Measurements from ENCODE around the gene NHSL1.

The NHSL1 gene

GRCh38 chr6:138403801-138404665 lies 95.3 kb downstream of the NHSL1 start, which contains the start of gene HEBP2:
HEBP2 (plus strand) TSS chr6:138404223; CDS start chr6:138404496, 273 bp downstream.
- DNase-seq (ENCODE audit: low spot score) = peak; percentile 94

GRCh38 chr6:138403324-138403800 lies 95.9 kb downstream of the NHSL1 start:
- peak; percentile 72 for DNase-seq (ENCODE audit: low spot score)

- DNase-seq (ENCODE audit: low spot score) = no peak
These were observed 96.5 kb downstream of the NHSL1 start for GRCh38 chr6:138402838-138403187.

GRCh38 chr6:138401960-138402837 lies 97.1 kb downstream of the NHSL1 start:
- DNase-seq (ENCODE audit: low spot score) = no peak

- no peak for DNase-seq (ENCODE audit: low spot score)
These were observed 99.0 kb downstream of the NHSL1 start for GRCh38 chr6:138400326-138400725.

- no peak for DNase-seq (ENCODE audit: low spot score)
These were observed 101.9 kb downstream of the NHSL1 start for GRCh38 chr6:138397128-138398122.

GRCh38 chr6:138396709-138397108 lies 102.6 kb downstream of the NHSL1 start:
- no peak for DNase-seq (ENCODE audit: low spot score)

- DNase-seq (ENCODE audit: low spot score) = no peak
These were observed 105.2 kb downstream of the NHSL1 start for GRCh38 chr6:138393871-138394783.

- DNase-seq (ENCODE audit: low spot score) = no peak
These were observed 109.7 kb downstream of the NHSL1 start for GRCh38 chr6:138389551-138389950.

- no peak for DNase-seq (ENCODE audit: low spot score)
These were observed 111.5 kb downstream of the NHSL1 start for GRCh38 chr6:138387577-138388368.

- no peak for DNase-seq (ENCODE audit: low spot score)
These were observed 112.4 kb downstream of the NHSL1 start for GRCh38 chr6:138386897-138387296.

- no peak for DNase-seq (ENCODE audit: low spot score)
These were observed 115.5 kb downstream of the NHSL1 start for GRCh38 chr6:138383776-138384175.

- DNase-seq (ENCODE audit: low spot score) = no peak
These were observed 116.6 kb downstream of the NHSL1 start for GRCh38 chr6:138382498-138383265.

GRCh38 chr6:138378463-138378862 lies 120.8 kb downstream of the NHSL1 start:
- DNase-seq (ENCODE audit: low spot score) = no peak

GRCh38 chr6:138377844-138378243 lies 121.5 kb downstream of the NHSL1 start, which contains the start of gene SMIM28:
SMIM28 (plus strand) TSS chr6:138377905; CDS start chr6:138378073, 168 bp downstream.
- DNase-seq (ENCODE audit: low spot score) = no peak

- DNase-seq (ENCODE audit: low spot score) = no peak
These were observed 122.3 kb downstream of the NHSL1 start for GRCh38 chr6:138377042-138377441.

- no peak for DNase-seq (ENCODE audit: low spot score)
These were observed 124.5 kb downstream of the NHSL1 start for GRCh38 chr6:138374815-138375214.

GRCh38 chr6:138374230-138374629 lies 125.1 kb downstream of the NHSL1 start:
- no peak for DNase-seq (ENCODE audit: low spot score)
